H9 (cell line): ENCODE data around the gene SGCE. TPM values are rescaled to one million over a fixed set of nuclear protein-coding genes. Genes with fewer than 3 reads are reported as not detected.

Experiments used
- DNase-seq: peaks from one replicate; pipeline ENCODE4 v3.0.0-alpha.2; 2017
- H2AFZ ChIP-seq: one replicate; pipeline ENCODE4 v1.6.1; 2013; ENCODE audit warnings: mild to moderate bottlenecking, low read length, control low read depth, moderate library complexity
- H2AK5ac ChIP-seq: 2 replicates; pipeline ENCODE4 v1.6.1; 2013; ENCODE audit warnings: low read length, control low read depth, mixed read lengths; ENCODE audit not compliant: insufficient read length
- H2BK120ac ChIP-seq: one replicate; pipeline ENCODE4 v1.6.1; 2013; ENCODE audit warnings: low read depth, mild to moderate bottlenecking, low read length, control low read depth, inconsistent platforms; ENCODE audit not compliant: poor library complexity, severe bottlenecking
- H2BK12ac ChIP-seq: 2 replicates; pipeline ENCODE4 v1.6.1; 2013; ENCODE audit warnings: low read length, control low read depth, mixed read lengths, low read depth; ENCODE audit not compliant: insufficient read length
- H2BK15ac ChIP-seq: 2 replicates; pipeline ENCODE4 v1.6.1; 2013; ENCODE audit warnings: low read depth, low read length, control low read depth
- H2BK20ac ChIP-seq: one replicate; pipeline ENCODE4 v1.6.1; 2013; ENCODE audit warnings: low read depth, mild to moderate bottlenecking, low read length, control low read depth, inconsistent platforms; ENCODE audit not compliant: poor library complexity, severe bottlenecking
- H2BK5ac ChIP-seq: 2 replicates; pipeline ENCODE4 v1.6.1; 2013; ENCODE audit warnings: low read length, control low read depth, mixed read lengths; ENCODE audit not compliant: insufficient read length
- H3K14ac ChIP-seq: 2 replicates; pipeline ENCODE4 v1.6.1; 2013; ENCODE audit warnings: low read length, control low read depth; ENCODE audit not compliant: insufficient read depth
- H3K18ac ChIP-seq: 2 replicates; pipeline ENCODE4 v1.6.1; 2013; ENCODE audit warnings: low read depth, mild to moderate bottlenecking, mixed read lengths, low read length, control low read depth; ENCODE audit not compliant: insufficient read length
- H3K23ac ChIP-seq: 2 replicates; pipeline ENCODE4 v1.6.1; 2013; ENCODE audit warnings: low read length, control low read depth, mixed read lengths, low read depth; ENCODE audit not compliant: insufficient read length
- H3K23me2 ChIP-seq: 2 replicates; pipeline ENCODE4 v1.6.1; 2013; ENCODE audit warnings: low read depth, mild to moderate bottlenecking, mixed read lengths, low read length, control low read depth; ENCODE audit not compliant: insufficient read length, poor library complexity, severe bottlenecking
- H3K27ac ChIP-seq: 2 replicates; pipeline ENCODE4 v1.5.1; 2013; ENCODE audit warnings: low read length, control low read depth, mixed read lengths, low read depth; ENCODE audit not compliant: insufficient read length
- H3K27me3 ChIP-seq: 2 replicates; pipeline ENCODE4 v1.6.1; 2013; ENCODE audit warnings: low read length, control low read depth, inconsistent platforms; ENCODE audit not compliant: insufficient read depth
- H3K4ac ChIP-seq: 2 replicates; pipeline ENCODE4 v1.6.1; 2013; ENCODE audit warnings: low read depth, mild to moderate bottlenecking, control low read depth, inconsistent platforms, low read length, moderate library complexity
- H3K4me1 ChIP-seq: 2 replicates; pipeline ENCODE4 v1.6.1; 2013; ENCODE audit warnings: low read length, control low read depth, inconsistent platforms; ENCODE audit not compliant: insufficient read depth
- H3K4me2 ChIP-seq: 2 replicates; pipeline ENCODE4 v1.6.1; 2013; ENCODE audit warnings: low read length, control low read depth, mixed read lengths; ENCODE audit not compliant: insufficient read length, insufficient read depth
- H3K56ac ChIP-seq: 2 replicates; pipeline ENCODE4 v1.6.1; 2013; ENCODE audit warnings: low read depth, mild to moderate bottlenecking, mixed read lengths, low read length, control low read depth; ENCODE audit not compliant: insufficient read length
- H3K79me1 ChIP-seq: 2 replicates; pipeline ENCODE4 v1.6.1; 2013; ENCODE audit warnings: low read depth, mild to moderate bottlenecking, moderate library complexity, low read length, control low read depth, inconsistent platforms; ENCODE audit not compliant: insufficient read depth, poor library complexity, severe bottlenecking
- H3K79me2 ChIP-seq: 2 replicates; pipeline ENCODE4 v1.6.1; 2013; ENCODE audit warnings: low read length, control low read depth, inconsistent platforms; ENCODE audit not compliant: insufficient read depth
- H3K9ac ChIP-seq: 2 replicates; pipeline ENCODE4 v1.6.1; 2013; ENCODE audit warnings: low read length, control low read depth, mixed read lengths; ENCODE audit not compliant: insufficient read length; ENCODE audit errors: extremely low read depth
- H3K9me3 ChIP-seq: one replicate; pipeline ENCODE4 v1.6.1; 2013; ENCODE audit warnings: low read depth, low read length, inconsistent platforms; ENCODE audit not compliant: control insufficient read depth
- H3T11ph ChIP-seq: one replicate; pipeline ENCODE4 v1.6.1; 2013; ENCODE audit warnings: mild to moderate bottlenecking, low read length, control low read depth, inconsistent platforms
- H4K20me1 ChIP-seq: one replicate; pipeline ENCODE4 v1.6.1; 2013; ENCODE audit not compliant: control insufficient read depth, insufficient read length, insufficient read depth
- H4K5ac ChIP-seq: 2 replicates; pipeline ENCODE4 v1.6.1; 2013; ENCODE audit warnings: low read depth, mild to moderate bottlenecking, mixed read lengths, low read length, control low read depth; ENCODE audit not compliant: insufficient read length
- H4K8ac ChIP-seq: replicated peaks from 2 replicates; pipeline ENCODE4 v1.6.1; 2013; ENCODE audit warnings: low read length, control low read depth, mixed read lengths, low read depth; ENCODE audit not compliant: insufficient read length
- H4K91ac ChIP-seq: 2 replicates; pipeline ENCODE4 v1.6.1; 2013; ENCODE audit warnings: low read depth, mild to moderate bottlenecking, moderate library complexity, mixed read lengths, low read length, control low read depth; ENCODE audit not compliant: insufficient read length
- H3K27ac Mint-ChIP-seq, 3 experiments: 2 replicates in 2 of 3; 3 replicates in 1 of 3; pipeline ENCODE4 v1.8.0; 2020 to 2021; ENCODE audit warnings: mixed read lengths in 3 of 3, mild to moderate bottlenecking in 1 of 3, moderate library complexity in 1 of 3
- H3K27me3 Mint-ChIP-seq: 2 replicates; pipeline ENCODE4 v1.8.0; 2021; ENCODE audit warnings: low read depth, mild to moderate bottlenecking, moderate library complexity, mixed read lengths
- H3K36me3 Mint-ChIP-seq, 3 experiments: 2 replicates in 2 of 3; 3 replicates in 1 of 3; pipeline ENCODE4 v1.8.0; 2020 to 2021; ENCODE audit warnings: low read depth in 3 of 3, mixed read lengths in 3 of 3; ENCODE audit not compliant: insufficient read depth in 1 of 3
- H3K4me1 Mint-ChIP-seq, 2 experiments: 2 replicates each; pipeline ENCODE4 v1.8.0; 2020; ENCODE audit warnings: mixed read lengths in 2 of 2
- H3K4me3 Mint-ChIP-seq, 2 experiments: 2 replicates in 1 of 2; 3 replicates in 1 of 2; pipeline ENCODE4 v1.8.0; 2020 to 2021; ENCODE audit warnings: mild to moderate bottlenecking in 2 of 2, mixed read lengths in 2 of 2, moderate library complexity in 1 of 2
- H3K9me3 Mint-ChIP-seq, 2 experiments: 2 replicates in 1 of 2; 3 replicates in 1 of 2; pipeline ENCODE4 v1.8.0; 2020; ENCODE audit warnings: mild to moderate bottlenecking in 2 of 2, mixed read lengths in 2 of 2, moderate library complexity in 1 of 2
- CTCF ChIP-seq: fragments of 200-600 bp; sonication (generic); conservative IDR thresholded peaks from 3 replicates; pipeline ENCODE4 v1.8.0; 2021; ENCODE audit warnings: antibody characterized with exemption, mild to moderate bottlenecking
- WGBS: extraction: QIAGEN DNeasy Blood & Tissue Kit; methylation state at CpG from one replicate; pipeline ENCODE4 v1.1.7; 2013; ENCODE audit warnings: missing lambda C conversion rate, low lambda C conversion rate, mixed read lengths; ENCODE audit not compliant: insufficient read length; ENCODE audit errors: extremely low coverage; 5-methylcytosine and 5-hydroxymethylcytosine counted together
- total RNA-seq: library from RNA; stranded (reverse); gene quantifications from 2 replicates; pipeline ENCODE4 v1.2.1, GENCODE V29; 2021

Gene SGCE
- total RNA-seq, 1 experiment from 2014 or later: 30.5 TPM

- H3K36me3 Mint-ChIP-seq: no peaks in the 10 kb centered on the region
- Histone ChIP-seq H3K56ac (no peak overlapping the region), H3K79me2 (no peaks in the 10 kb centered on the region; the same call in 1 of the 2 replicates), H3K14ac (no peak overlapping the region), H2AK5ac (no peak overlapping the region), H4K20me1 (no peaks in the 10 kb centered on the region), H3K23ac (no peak overlapping the region), H2AFZ (no peak overlapping the region), H3K27me3 (no peaks in the 10 kb centered on the region), H3K4me2 (peak overlapping the region; percentile 27), H3K4ac (no peak overlapping the region), H3K18ac (no peak overlapping the region), H3T11ph (no peak overlapping the region), H2BK120ac (no peak overlapping the region), H4K8ac (no peak overlapping the region), H2BK15ac (no peak overlapping the region), H3K9ac (no peak overlapping the region), H2BK20ac (no peak overlapping the region), H3K9me3 (no peaks in the 10 kb centered on the region), H2BK5ac (no peak overlapping the region), H3K79me1 (no peaks in the 10 kb centered on the region), H4K5ac (no peak overlapping the region), H3K23me2 (no peaks in the 10 kb centered on the region), H2BK12ac (no peak overlapping the region), H4K91ac (no peak overlapping the region), H3K27ac (no peak overlapping the region), H3K4me1 (peaks cover 5% of the 10 kb centered on the region; the same call in 1 of the 2 replicates)
- H3K4me1 Mint-ChIP-seq: peaks cover 50 to 55% of the 10 kb centered on the region in 2 experiments
- WGBS: no CpG with 5 or more reads among the region's 3 CpGs
- no peak for DNase-seq
- peak overlapping the region in 2 of 3 experiments; percentile 2 to 72; a peak in 6 of 7 replicates for H3K27ac Mint-ChIP-seq
- no peaks in the 10 kb centered on the region for H3K27me3 Mint-ChIP-seq
- no peaks in the 10 kb centered on the region for H3K9me3 Mint-ChIP-seq
- H3K4me3 Mint-ChIP-seq: peak overlapping the region in 1 of 2 experiments; percentile 9; a peak in 3 of 5 replicates
- TF ChIP-seq CTCF: no peak
These were observed 8.6 kb downstream of the SGCE start for GRCh38 chr7:94647295-94647694.
